GM18867 (cell line): ENCODE measurements around the gene ARHGEF10L.

Source experiments
- ATAC-seq: cut with Tn5 transposase; IDR thresholded peaks from one replicate; pipeline ENCODE4 v1.9.1; 2021; ENCODE audit warnings: mild to moderate bottlenecking, moderate library complexity; ENCODE audit not compliant: unreplicated experiment

The ARHGEF10L gene

GRCh38 chr1:17696417-17697301 is 157.2 kb downstream of the ARHGEF10L start:
- ATAC-seq = no peak

GRCh38 chr1:17697458-17697857 is 158.0 kb downstream of the ARHGEF10L start:
- ATAC-seq = no peak

GRCh38 chr1:17699581-17699980 is 160.1 kb downstream of the ARHGEF10L start:
- no peak for ATAC-seq

- ATAC-seq = no peak
Measured at GRCh38 chr1:17700945-17701810, 161.7 kb downstream of the ARHGEF10L start.

- ATAC-seq = no peak
Measured at GRCh38 chr1:17704176-17704575, 164.7 kb downstream of the ARHGEF10L start.

- ATAC-seq = no peak
Measured at GRCh38 chr1:17706445-17706844, 166.9 kb downstream of the ARHGEF10L start.

GRCh38 chr1:17709981-17710380 is 170.5 kb downstream of the ARHGEF10L start:
- ATAC-seq = no peak

- ATAC-seq = no peak
Measured at GRCh38 chr1:17710889-17711576, 171.5 kb downstream of the ARHGEF10L start.

GRCh38 chr1:17711577-17711910 is 172.0 kb downstream of the ARHGEF10L start:
- ATAC-seq = no peak

GRCh38 chr1:17711941-17712340 is 172.4 kb downstream of the ARHGEF10L start:
- no peak for ATAC-seq

GRCh38 chr1:17713993-17714392 is 174.5 kb downstream of the ARHGEF10L start:
- ATAC-seq = no peak

- no peak for ATAC-seq
Measured at GRCh38 chr1:17717594-17718535, 178.4 kb downstream of the ARHGEF10L start.

- no peak for ATAC-seq
Measured at GRCh38 chr1:17719874-17720273, 180.4 kb downstream of the ARHGEF10L start.

- no peak for ATAC-seq
Measured at GRCh38 chr1:17721444-17721843, 181.9 kb downstream of the ARHGEF10L start.

- no peak for ATAC-seq
Measured at GRCh38 chr1:17723684-17724083, 184.2 kb downstream of the ARHGEF10L start.

- ATAC-seq = no peak
Measured at GRCh38 chr1:17724150-17724549, 184.7 kb downstream of the ARHGEF10L start.

GRCh38 chr1:17725084-17725719 is 185.7 kb downstream of the ARHGEF10L start:
- ATAC-seq = no peak

GRCh38 chr1:17725811-17726582 is 186.5 kb downstream of the ARHGEF10L start:
- no peak for ATAC-seq

- ATAC-seq = no peak
Measured at GRCh38 chr1:17728123-17728712, 188.7 kb downstream of the ARHGEF10L start.
